Measurements from ENCODE around the gene EPX. TPM values are rescaled to one million over a fixed set of nuclear protein-coding genes. Genes with fewer than 3 reads are reported as not detected.

The EPX gene
- total RNA-seq, 1 experiment from 2014 or later, result not detected

DNA sequence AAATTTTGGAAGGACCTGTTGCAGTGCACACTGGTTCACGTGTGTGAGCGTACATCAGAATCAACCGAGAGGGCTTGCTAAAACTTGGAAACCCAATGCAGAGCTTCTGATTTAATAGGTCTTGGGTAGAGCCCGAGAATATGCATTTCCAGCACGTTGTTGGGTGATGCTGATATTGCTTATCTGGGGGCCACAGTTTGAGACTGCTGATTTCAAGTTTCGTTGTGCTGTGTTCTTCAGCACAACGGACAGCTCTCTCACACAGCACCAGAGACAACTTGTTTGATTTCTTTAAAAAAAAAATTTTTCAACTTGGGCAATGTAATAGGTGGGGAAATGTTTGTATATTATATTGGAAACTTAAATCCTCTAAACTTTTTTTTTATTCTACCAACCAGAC, 16.3 kb upstream of the EPX start:
- Mint-ChIP-seq H3K4me3 (ENCODE audit: unreplicated experiment) (no peak overlapping the region), H3K27me3 (ENCODE audit: insufficient read depth, unreplicated experiment) (peaks cover 72% of the 10 kb centered on the region), H3K9me3 (ENCODE audit: unreplicated experiment) (no peaks in the 10 kb centered on the region), H3K27ac (ENCODE audit: low read depth, unreplicated experiment) (no peak overlapping the region), H3K36me3 (ENCODE audit: insufficient read depth, unreplicated experiment) (no peaks in the 10 kb centered on the region), H3K4me1 (ENCODE audit: insufficient read depth, unreplicated experiment) (no peaks in the 10 kb centered on the region)
- no TSS peak for BruUV-seq (replicated peaks)
- intact Hi-C loops (cut with micrococcal nuclease), result no loop called here
- DNase-seq (ENCODE audit: unreplicated experiment), result no peak
- TF ChIP-seq, protein P1, sequence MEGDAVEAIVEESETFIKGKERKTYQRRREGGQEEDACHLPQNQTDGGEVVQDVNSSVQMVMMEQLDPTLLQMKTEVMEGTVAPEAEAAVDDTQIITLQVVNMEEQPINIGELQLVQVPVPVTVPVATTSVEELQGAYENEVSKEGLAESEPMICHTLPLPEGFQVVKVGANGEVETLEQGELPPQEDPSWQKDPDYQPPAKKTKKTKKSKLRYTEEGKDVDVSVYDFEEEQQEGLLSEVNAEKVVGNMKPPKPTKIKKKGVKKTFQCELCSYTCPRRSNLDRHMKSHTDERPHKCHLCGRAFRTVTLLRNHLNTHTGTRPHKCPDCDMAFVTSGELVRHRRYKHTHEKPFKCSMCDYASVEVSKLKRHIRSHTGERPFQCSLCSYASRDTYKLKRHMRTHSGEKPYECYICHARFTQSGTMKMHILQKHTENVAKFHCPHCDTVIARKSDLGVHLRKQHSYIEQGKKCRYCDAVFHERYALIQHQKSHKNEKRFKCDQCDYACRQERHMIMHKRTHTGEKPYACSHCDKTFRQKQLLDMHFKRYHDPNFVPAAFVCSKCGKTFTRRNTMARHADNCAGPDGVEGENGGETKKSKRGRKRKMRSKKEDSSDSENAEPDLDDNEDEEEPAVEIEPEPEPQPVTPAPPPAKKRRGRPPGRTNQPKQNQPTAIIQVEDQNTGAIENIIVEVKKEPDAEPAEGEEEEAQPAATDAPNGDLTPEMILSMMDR (IDR thresholded peaks at IDR 0.05; ENCODE audit: unreplicated experiment), result no peak
- ChIA-PET POLR2A (no interaction called here), CTCF (interaction anchor here (0.6 kb wide), 2 partner anchors 41 to 43 kb away, joined by 3 read pairs; partner anchors contain the start of gene MKS1)

DNA sequence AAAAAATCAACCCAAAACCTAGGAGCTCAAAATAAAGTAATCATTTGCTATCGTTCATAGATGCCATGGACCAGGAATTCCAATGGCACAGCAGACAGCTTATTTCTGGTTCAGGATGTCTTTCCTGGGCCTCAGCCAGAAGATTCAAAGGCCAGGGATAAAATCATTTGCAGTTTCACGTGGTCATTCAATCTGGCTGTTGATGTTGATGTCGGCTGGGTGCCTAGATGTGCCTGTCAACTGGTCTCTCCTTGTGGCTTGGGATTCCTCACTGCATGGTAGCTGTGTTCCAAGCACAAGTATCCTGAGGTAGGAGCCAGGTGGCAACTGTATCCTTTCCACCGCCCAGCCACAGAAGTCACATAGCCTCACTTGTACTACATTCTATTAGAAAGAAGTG, 10.7 kb upstream of the EPX start:
- H3K9me3 Mint-ChIP-seq (ENCODE audit: unreplicated experiment), result no peaks in the 10 kb centered on the region
- no TSS peak for BruUV-seq (replicated peaks)
- POLR2A ChIA-PET, result interaction anchor here (1.0 kb wide), 1 partner anchor 11 kb away, joined by 3 read pairs; no protein-coding TSS in a partner anchor
- DNase-seq (ENCODE audit: unreplicated experiment), result no peak
- TF ChIP-seq, protein P1 (IDR thresholded peaks at IDR 0.05; ENCODE audit: unreplicated experiment), result no peak
- no peaks in the 10 kb centered on the region for H3K36me3 Mint-ChIP-seq (ENCODE audit: insufficient read depth, unreplicated experiment)
- intact Hi-C loops (cut with micrococcal nuclease), result no loop called here
- no peak overlapping the region for H3K4me3 Mint-ChIP-seq (ENCODE audit: unreplicated experiment)
- H3K27me3 Mint-ChIP-seq (ENCODE audit: insufficient read depth, unreplicated experiment), result peaks cover 26% of the 10 kb centered on the region
- H3K27ac Mint-ChIP-seq (ENCODE audit: low read depth, unreplicated experiment), result no peak overlapping the region
- CTCF ChIA-PET, result no interaction called here
- peaks cover 9% of the 10 kb centered on the region for H3K4me1 Mint-ChIP-seq (ENCODE audit: insufficient read depth, unreplicated experiment)

DNA sequence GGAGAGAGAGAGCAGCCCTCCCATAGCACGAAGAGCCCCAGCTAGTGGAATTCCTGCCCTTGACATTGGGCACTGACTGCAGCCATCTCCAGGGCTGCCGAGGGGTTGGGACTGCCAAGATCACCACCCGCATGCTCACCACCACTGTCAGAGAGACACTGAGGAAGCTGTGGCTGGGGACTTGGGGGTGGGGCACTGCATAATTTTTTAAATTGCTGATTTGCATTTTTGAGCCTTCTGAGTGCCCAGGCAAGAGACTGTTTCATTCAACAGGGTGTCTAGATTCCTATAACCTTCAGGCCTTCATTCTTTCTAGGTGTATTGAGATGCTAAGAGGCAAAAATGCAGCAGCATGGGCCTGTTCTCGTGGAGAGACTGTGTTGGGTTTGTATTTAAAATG, 9.0 kb upstream of the EPX start:
- DNase-seq (ENCODE audit: unreplicated experiment), result no peak
- H3K36me3 Mint-ChIP-seq (ENCODE audit: insufficient read depth, unreplicated experiment), result no peaks in the 10 kb centered on the region
- H3K27me3 Mint-ChIP-seq (ENCODE audit: insufficient read depth, unreplicated experiment), result peaks cover 31% of the 10 kb centered on the region
- H3K4me1 Mint-ChIP-seq (ENCODE audit: insufficient read depth, unreplicated experiment), result peaks cover 9% of the 10 kb centered on the region
- H3K4me3 Mint-ChIP-seq (ENCODE audit: unreplicated experiment), result no peak overlapping the region
- no peak overlapping the region for H3K27ac Mint-ChIP-seq (ENCODE audit: low read depth, unreplicated experiment)
- H3K9me3 Mint-ChIP-seq (ENCODE audit: unreplicated experiment), result no peaks in the 10 kb centered on the region
- intact Hi-C loops (cut with micrococcal nuclease), result no loop called here
- TF ChIP-seq, protein P1 (IDR thresholded peaks at IDR 0.05; ENCODE audit: unreplicated experiment), result no peak
- ChIA-PET POLR2A (no interaction called here), CTCF (no interaction called here)
- BruUV-seq (replicated peaks), result no TSS peak

DNA sequence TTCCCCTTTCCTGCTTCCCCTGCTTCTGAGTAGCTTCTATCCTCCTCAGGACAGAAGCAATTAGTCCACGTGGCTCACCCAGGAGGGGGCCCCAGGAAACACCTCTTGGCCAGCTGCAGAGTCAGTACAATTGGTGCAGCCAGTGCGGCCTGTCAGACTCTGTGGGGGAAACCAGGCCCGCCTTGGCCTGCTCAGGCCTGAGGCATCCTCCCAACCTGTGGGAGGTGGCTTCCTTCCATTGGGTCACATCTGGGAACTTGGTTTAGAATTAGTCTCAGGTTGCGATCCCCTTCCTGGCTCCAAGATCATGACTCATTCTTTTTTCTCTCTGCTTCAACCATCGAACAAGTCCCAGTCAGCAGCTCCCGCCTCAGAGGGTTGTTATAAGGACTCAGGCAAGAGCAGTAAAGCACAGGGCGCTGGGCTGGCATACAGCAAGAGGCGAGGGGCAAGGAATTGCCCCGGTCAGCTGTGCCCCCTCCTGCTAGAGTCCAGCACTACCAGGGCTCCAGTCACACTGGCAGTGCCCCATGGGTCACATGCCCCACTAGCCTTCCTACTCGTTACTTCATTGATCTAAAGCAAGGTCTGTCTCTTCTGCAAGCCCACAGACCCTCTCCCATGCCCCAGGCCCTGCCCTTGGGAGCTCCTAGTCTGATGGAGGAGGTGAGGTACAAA, 8.1 kb upstream of the EPX start:
- DNase-seq (ENCODE audit: unreplicated experiment), result peak; percentile 91
- BruUV-seq (replicated peaks), result no TSS peak
- Mint-ChIP-seq H3K27me3 (ENCODE audit: insufficient read depth, unreplicated experiment) (peaks cover 31% of the 10 kb centered on the region), H3K4me3 (ENCODE audit: unreplicated experiment) (no peak overlapping the region), H3K36me3 (ENCODE audit: insufficient read depth, unreplicated experiment) (no peaks in the 10 kb centered on the region), H3K4me1 (ENCODE audit: insufficient read depth, unreplicated experiment) (peaks cover 10% of the 10 kb centered on the region), H3K27ac (ENCODE audit: low read depth, unreplicated experiment) (no peak overlapping the region), H3K9me3 (ENCODE audit: unreplicated experiment) (no peaks in the 10 kb centered on the region)
- intact Hi-C loops (cut with micrococcal nuclease), result no loop called here
- CTCF ChIA-PET, result no interaction called here
- TF ChIP-seq, protein P1 (IDR thresholded peaks at IDR 0.05; ENCODE audit: unreplicated experiment), result no peak
- POLR2A ChIA-PET, result no interaction called here

Data from MCF 10A (cell line).